Keratinocyte (primary cell): ENCODE results near the gene ASB16.

Experiments used
- CTCF ChIP-seq, 3 experiments: IDR thresholded peaks in 1 of 3; conservative IDR thresholded peaks in 1 of 3; optimal IDR thresholded peaks in 1 of 3; 2 replicates in 2 of 3; 3 replicates in 1 of 3; pipeline versions ENCODE3 to v1.5.1; 2011; ENCODE audit warnings: low read length in 3 of 3, mild to moderate bottlenecking in 3 of 3, moderate library complexity in 2 of 3, control low read depth in 1 of 3, inconsistent platforms in 1 of 3; ENCODE audit not compliant: insufficient read depth in 2 of 3; ENCODE audit errors: extremely low read depth in 1 of 3
- EZH2 ChIP-seq: IDR thresholded peaks from one replicate; pipeline ENCODE4 v1.6.1; 2012; ENCODE audit warnings: inconsistent platforms, mild to moderate bottlenecking, low read length, moderate library complexity

- TF ChIP-seq CTCF (optimal IDR thresholded peaks at IDR 0.05 in 1 of 3, IDR thresholded peaks at IDR 0.05 in 1 of 3, conservative IDR thresholded peaks at IDR 0.05 in 1 of 3; ENCODE audit: extremely low read depth in 1 of 3, insufficient read depth in 2 of 3, low read length in 3 of 3): peak in 2 of 3 experiments; percentile 34 to 49
- TF ChIP-seq EZH2: no peak
Measured at GRCh38 chr17:44219108-44219615, 48.7 kb downstream of the ASB16 start.
